GM18867 (cell line): ENCODE results near the gene COL20A1.

Experiments used
- ATAC-seq: cut with Tn5 transposase; IDR thresholded peaks from one replicate; pipeline ENCODE4 v1.9.1; 2021; ENCODE audit warnings: mild to moderate bottlenecking, moderate library complexity; ENCODE audit not compliant: unreplicated experiment

The COL20A1 gene

GRCh38 chr20:63346131-63347080 lies 53.4 kb downstream of the COL20A1 start:
- no peak for ATAC-seq

- ATAC-seq: no peak
Measured at GRCh38 chr20:63347081-63347741, 54.2 kb downstream of the COL20A1 start.

- no peak for ATAC-seq
Measured at GRCh38 chr20:63347950-63348827, 55.2 kb downstream of the COL20A1 start.

- no peak for ATAC-seq
Measured at GRCh38 chr20:63348828-63349515, 56.0 kb downstream of the COL20A1 start.

- ATAC-seq: no peak
Measured at GRCh38 chr20:63349516-63349895, 56.5 kb downstream of the COL20A1 start.

- no peak for ATAC-seq
Measured at GRCh38 chr20:63350196-63350595, 57.2 kb downstream of the COL20A1 start.

- ATAC-seq: no peak
Measured at GRCh38 chr20:63350597-63351325, 57.8 kb downstream of the COL20A1 start.

- no peak for ATAC-seq
Measured at GRCh38 chr20:63351326-63351700, 58.3 kb downstream of the COL20A1 start.

- no peak for ATAC-seq
Measured at GRCh38 chr20:63351811-63352591, 59.0 kb downstream of the COL20A1 start.

GRCh38 chr20:63352811-63353221 lies 59.8 kb downstream of the COL20A1 start:
- no peak for ATAC-seq

GRCh38 chr20:63354636-63355350 lies 61.8 kb downstream of the COL20A1 start:
- ATAC-seq: no peak

GRCh38 chr20:63355781-63356295 lies 62.9 kb downstream of the COL20A1 start:
- no peak for ATAC-seq

- no peak for ATAC-seq
Measured at GRCh38 chr20:63356511-63356910, 63.5 kb downstream of the COL20A1 start.

GRCh38 chr20:63356931-63357879 lies 64.2 kb downstream of the COL20A1 start:
- ATAC-seq: no peak

GRCh38 chr20:63357921-63358905 lies 65.2 kb downstream of the COL20A1 start:
- ATAC-seq: no peak
